Measurements from ENCODE around the gene OR2A5.

- TF ChIP-seq POLR2A (IDR thresholded peaks at IDR 0.05): no peak
- TF ChIP-seq CTCF (IDR thresholded peaks at IDR 0.05 in 4 of 5, conservative IDR thresholded peaks at IDR 0.05 in 1 of 5): no peak
These were observed 20.8 kb downstream of the OR2A5 start, which contains the start of gene OR2A25 for GRCh38 chr7:144069511-144069910.
